GM19023 (cell line): ENCODE measurements around the gene ESCO1.
"Not testable (repeated sequence)": the region's sequence is repeated elsewhere in the genome, so short reads cannot be mapped to it uniquely, and the experiment has no call there.

Experiments
- ATAC-seq: cut with Tn5 transposase; IDR thresholded peaks from one replicate; pipeline ENCODE4 v1.9.1; 2021; ENCODE audit warnings: mild to moderate bottlenecking, moderate library complexity; ENCODE audit not compliant: unreplicated experiment

Gene ESCO1

GRCh38 chr18:21592361-21592760 lies 8.1 kb downstream of the ESCO1 start:
- not testable (repeated sequence) for ATAC-seq

DNA sequence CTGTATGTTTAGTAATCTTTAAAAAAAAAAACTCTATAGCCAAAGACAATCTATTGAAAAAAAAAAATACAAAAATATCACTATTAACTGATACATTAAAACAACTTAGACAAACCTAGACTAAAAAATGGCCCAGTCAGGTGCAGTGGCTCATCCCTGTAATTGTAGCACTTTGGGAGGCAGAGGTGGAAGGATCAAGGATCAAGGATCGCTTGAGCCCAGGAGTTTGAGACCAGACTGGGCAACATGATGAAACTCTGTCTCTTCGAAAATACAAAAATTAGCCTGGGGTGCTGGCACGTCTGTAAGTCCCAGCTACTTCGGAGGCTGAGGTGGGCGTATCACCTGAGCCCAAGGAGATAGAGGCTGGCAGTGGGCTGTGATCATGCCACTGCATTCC lies 16.1 kb downstream of the ESCO1 start:
- ATAC-seq: no peak

DNA sequence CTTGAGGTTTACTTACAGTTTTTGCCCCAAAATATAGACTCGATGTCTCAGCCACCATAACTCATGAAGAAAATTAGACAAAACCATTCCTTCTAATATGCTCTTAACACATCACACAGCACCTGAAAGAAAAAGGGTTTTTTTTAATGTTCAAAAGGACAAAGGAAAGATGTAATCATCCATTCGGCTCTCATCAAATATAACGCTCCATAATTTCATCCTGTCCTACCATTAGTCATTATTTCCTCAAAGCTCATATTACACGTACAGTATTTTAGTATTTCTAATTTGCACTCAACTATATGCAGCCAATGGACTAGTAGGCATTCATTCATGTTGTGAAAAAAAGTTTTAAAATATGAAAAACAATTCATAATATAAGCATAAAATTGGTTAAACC lies 24.8 kb downstream of the ESCO1 start:
- ATAC-seq: no peak

DNA sequence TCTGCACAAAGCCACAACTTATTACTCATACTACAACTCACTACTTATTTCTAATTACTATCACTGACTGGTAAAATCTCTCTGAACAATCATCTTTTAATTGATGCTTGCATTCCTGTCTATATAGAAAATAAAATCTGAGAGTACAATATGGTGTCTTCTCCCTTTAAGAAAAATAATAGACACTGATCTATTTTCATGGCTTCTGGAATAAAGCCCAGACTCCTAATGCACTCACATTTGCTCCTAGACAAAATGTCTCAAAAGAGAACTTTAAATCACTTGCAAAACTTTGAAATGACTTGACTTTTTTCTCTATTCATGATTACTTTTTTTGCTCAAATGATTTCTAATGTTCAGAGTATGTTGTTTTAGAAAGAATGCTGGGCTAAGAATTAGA lies 28.7 kb downstream of the ESCO1 start:
- no peak for ATAC-seq

- ATAC-seq: no peak
Measured at GRCh38 chr18:21559195-21559594, 41.3 kb downstream of the ESCO1 start.

DNA sequence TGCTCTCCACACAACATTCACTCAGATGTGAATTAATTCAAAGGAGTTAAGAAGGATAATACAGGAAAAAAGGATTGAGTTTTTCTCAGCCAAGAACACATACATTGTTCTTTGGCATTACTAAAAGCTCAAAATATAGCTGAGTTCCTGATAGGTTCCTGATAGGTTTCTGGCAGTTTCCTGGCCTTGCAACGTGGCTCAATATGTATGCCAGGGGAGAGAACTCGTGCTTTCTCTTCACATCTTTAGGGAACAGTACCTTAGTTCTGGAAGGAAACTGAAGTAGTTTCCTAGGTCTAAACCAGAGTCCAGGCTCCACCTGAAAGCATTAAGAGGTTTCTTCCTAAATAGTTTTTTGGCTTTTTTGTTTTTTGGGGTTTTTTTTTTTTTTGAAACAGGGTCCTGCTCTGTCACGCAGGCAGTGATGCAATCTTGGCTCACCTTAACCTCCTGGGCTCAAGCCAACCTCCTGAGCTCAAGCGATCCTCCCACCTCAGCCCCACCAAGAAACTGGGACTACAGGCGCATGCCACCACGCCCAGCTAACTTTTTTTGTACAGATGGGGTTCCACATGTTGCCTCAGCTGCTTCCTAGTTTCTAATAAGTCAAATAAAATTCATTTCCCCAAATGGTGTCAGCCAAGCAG lies 42.8 kb downstream of the ESCO1 start:
- ATAC-seq: no peak

DNA sequence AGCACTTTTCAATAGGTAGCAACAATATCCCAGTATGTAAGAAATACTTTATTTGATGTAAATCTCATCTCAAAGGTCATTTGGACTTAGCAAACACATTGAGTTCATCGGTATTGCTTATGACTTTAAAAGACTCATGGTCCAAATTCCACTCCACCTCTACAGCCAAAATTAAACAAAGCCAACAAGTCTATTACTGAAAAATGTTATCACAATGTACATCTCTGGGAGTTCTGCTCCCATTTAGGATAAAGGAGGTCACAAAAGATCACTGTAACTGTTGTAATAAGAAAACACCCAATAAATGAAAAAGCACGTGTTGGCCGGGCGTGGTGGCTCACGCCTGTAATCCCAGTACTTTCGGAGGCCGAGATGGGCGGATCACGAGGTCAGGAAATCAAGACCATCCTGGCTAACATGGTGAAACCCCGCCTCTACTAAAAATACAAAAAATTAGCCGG lies 50.0 kb downstream of the ESCO1 start:
- no peak for ATAC-seq

DNA sequence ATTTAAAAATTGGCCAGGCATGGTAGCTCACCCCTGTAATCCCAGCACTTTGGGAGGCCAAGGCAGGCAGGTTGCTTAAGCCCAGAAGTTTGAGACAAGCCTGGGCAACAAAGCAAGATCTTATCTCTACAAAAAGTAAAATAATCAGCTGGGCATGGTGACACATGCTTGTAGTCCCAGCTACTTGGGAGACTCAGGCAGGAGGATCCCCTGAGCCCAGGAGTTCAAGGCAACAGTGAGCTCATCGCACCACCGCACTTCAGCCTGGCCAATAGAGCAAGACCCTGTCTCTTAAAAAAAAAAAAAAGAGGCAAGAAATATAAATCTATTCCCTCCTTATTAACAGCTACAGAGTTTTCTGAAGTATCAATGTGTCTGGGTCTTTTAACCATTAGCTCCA lies 51.9 kb downstream of the ESCO1 start:
- ATAC-seq: no peak

- ATAC-seq: no peak
Measured at GRCh38 chr18:21546423-21546822, 54.1 kb downstream of the ESCO1 start.

GRCh38 chr18:21538230-21538629 lies 62.3 kb downstream of the ESCO1 start:
- no peak for ATAC-seq

- ATAC-seq: no peak
Measured at GRCh38 chr18:21534327-21534726, 66.2 kb downstream of the ESCO1 start.

GRCh38 chr18:21526463-21526862 lies 74.0 kb downstream of the ESCO1 start:
- ATAC-seq: no peak

DNA sequence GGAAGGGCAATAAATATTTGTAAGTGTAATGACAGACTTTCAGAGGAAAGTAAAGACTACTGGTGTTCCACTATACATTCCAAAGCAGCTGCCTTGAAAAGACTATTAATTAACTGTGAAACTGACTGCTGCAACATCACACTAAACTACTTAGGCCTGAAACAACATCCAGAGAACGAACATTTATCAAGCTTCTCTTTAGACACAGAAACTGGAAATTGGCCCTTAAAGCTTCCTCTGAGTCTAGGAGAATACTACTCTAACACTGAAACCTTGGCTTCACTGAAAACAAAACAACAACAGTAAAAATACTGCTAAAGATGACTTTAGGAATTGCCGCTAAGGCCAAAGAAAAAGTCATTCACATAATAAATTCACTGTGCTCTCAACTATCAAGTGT lies 74.6 kb downstream of the ESCO1 start:
- no peak for ATAC-seq

GRCh38 chr18:21522530-21522929 lies 78.0 kb downstream of the ESCO1 start:
- no peak for ATAC-seq

DNA sequence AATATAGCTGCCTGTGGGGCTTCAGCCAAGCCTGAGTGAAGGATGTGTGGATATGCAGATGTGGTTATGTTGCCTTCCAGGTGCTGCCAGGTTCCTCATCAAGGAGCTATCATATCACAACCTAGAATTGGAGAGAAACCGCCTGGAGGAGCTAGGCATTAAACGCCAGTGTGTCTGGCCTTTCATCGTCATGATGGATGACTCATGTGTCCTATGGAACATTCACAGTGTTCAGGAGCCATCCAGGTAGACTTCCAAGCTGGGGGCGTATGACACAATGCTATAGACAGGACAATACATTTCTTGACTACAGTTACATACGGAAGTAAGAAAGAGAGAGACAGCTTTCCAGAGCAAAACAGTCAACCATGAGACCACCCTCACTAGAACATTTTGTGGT lies 86.8 kb downstream of the ESCO1 start:
- no peak for ATAC-seq

- no peak for ATAC-seq
Measured at GRCh38 chr18:21513292-21513691, 87.2 kb downstream of the ESCO1 start.

- ATAC-seq: no peak
Measured at GRCh38 chr18:21509062-21509461, 91.4 kb downstream of the ESCO1 start.

DNA sequence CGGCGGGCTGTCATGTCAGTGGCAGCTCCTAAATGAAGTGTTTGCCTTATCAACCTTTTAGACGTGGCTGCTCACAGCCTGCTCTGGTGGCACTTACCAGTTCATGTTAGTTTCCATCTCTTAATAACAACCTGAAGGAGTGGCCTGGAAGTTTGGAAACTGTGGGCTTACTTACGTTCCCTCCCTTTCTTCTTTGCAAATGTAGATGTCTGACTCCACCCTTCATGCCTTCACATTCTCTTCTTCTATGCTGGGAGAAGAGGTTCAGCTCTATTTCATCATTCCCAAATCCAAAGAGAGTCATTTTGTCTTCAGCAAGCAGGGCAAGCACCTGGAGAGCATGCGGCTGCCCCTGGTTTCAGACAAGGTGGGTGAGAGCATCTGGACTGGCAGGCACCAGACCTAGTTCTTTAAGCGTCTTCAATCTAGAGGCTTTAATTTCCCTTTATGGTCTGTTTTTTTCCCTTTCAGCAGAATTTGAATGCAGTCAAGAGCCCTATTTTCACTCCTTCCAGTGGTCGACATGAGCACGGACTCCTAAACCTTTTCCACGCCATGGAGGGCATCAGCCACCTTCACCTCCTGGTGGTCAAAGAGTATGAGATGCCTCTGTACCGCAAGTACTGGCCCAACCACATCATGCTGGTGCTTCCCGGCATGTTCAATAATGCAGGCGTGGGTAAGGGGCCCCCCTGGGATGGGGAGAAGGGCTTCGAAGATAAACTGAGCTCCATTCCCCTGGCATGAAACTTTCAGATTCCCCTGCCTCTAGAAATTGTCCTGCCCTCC lies 92.4 kb downstream of the ESCO1 start:
- ATAC-seq: no peak

DNA sequence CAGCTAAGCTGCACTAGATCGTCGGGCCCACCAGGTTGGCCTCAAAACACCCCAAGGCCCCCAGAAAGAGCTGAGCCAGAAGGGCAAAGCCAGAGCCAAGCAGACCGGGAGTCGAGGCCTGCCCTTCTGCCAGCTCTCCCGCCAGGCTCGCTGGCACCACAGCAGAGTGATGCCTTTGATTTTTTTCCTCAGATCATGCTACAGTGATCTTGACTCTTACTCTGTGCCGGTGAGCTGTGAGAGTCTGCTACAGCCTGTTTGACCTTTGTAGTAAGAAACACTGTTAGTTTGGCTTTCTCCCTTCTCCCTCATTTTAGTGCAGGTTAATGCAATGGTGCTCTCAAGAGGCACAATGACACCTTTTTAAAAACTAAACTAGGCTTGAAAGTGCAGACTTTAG lies 97.8 kb downstream of the ESCO1 start:
- ATAC-seq: no peak

- no peak for ATAC-seq
Measured at GRCh38 chr18:21499997-21500396, 100.5 kb downstream of the ESCO1 start.

- ATAC-seq: no peak
Measured at GRCh38 chr18:21496277-21496835, 104.1 kb downstream of the ESCO1 start.

GRCh38 chr18:21490748-21491147 lies 109.8 kb downstream of the ESCO1 start:
- ATAC-seq: no peak
